SK-N-MC (cell line): ENCODE data around the gene TEX44.

Source experiments
- DNase-seq: peaks from one replicate; pipeline ENCODE4 v3.0.0-alpha.2; 2011; ENCODE audit warnings: low read depth, low spot score
- H3K27ac ChIP-seq: fragments of 200-600 bp; sonication (generic); 2 replicates; pipeline ENCODE4 v1.5.1; 2016; ENCODE audit warnings: mixed run types
- H3K36me3 ChIP-seq: fragments of 200-600 bp; sonication (generic); 2 replicates; pipeline ENCODE4 v1.6.1; 2017; ENCODE audit warnings: antibody characterized with exemption, low read length, mixed read lengths; ENCODE audit not compliant: insufficient read depth
- H3K4me3 ChIP-seq: fragments of 200-600 bp; sonication (generic); 2 replicates; pipeline ENCODE4 v1.5.1; 2016
- H3K9ac ChIP-seq: fragments of 200-600 bp; sonication (generic); 2 replicates; pipeline ENCODE4 v1.8.0; 2017; ENCODE audit warnings: mixed run types, mixed read lengths; ENCODE audit not compliant: insufficient read length
- H3K9me3 ChIP-seq: fragments of 200-600 bp; sonication (generic); 2 replicates; pipeline ENCODE4 v1.6.1; 2017; ENCODE audit warnings: low read depth, mild to moderate bottlenecking, antibody characterized with exemption, low read length, moderate library complexity, mixed read lengths
- EZH2 ChIP-seq: fragments of 200-600 bp; sonication (generic); IDR thresholded peaks from one replicate; pipeline ENCODE4 v1.6.1; 2017; ENCODE audit warnings: antibody characterized with exemption
- FOXP2 ChIP-seq: optimal IDR thresholded peaks from 2 replicates; pipeline ENCODE3; 2011; ENCODE audit warnings: mild to moderate bottlenecking, moderate library complexity; ENCODE audit not compliant: insufficient read depth; ENCODE audit errors: extremely low read length, control extremely low read depth
- POLR2AphosphoS5 ChIP-seq: IDR thresholded peaks from 2 replicates; pipeline ENCODE4 v1.6.1; 2012; ENCODE audit warnings: mild to moderate bottlenecking, low read depth, low read length, borderline replicate concordance

The TEX44 gene

DNA sequence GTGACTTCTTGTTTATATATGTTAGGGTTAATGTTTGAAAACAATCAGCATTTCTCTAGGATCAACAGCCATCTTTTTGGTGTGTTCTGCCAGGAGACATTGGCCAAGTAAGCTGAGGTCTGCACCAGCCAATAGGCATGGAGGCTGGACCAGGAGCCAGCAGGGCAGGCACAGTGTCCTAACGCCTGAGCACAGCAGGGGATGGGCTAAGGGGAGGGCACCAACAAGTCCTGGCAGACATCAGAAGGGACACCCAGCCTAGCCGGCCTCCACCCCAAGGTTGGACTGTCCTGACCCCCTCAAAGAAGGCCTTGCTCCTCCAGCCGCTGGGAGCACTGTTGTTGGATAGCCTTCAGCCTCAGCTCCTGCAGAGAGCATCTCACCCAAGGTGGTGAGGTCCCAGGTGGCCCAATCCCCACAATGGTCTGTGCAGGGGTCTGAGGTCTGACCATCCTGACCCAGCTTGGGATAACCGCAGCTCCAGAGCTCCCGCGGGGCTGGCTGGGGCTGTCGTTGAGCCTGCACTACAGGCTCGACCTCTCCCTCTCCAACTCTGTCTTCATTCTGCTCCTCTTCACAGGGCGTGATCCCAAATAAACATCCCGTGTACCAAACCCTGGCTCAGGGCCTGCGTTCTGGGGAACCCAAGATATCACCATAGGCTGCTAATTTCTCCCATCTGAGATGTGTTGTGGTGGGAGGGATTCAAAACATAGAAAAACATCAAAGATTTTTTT, 8.1 kb downstream of the TEX44 start:
- Histone ChIP-seq H3K9ac (peak overlapping the region; percentile 11), H3K36me3 (no peaks in the 10 kb centered on the region), H3K9me3 (no peaks in the 10 kb centered on the region), H3K27ac (no peak overlapping the region), H3K4me3 (no peak overlapping the region)
- TF ChIP-seq FOXP2: no peak
- TF ChIP-seq EZH2: no peak
- no peak for TF ChIP-seq POLR2AphosphoS5
- DNase-seq: no peak

DNA sequence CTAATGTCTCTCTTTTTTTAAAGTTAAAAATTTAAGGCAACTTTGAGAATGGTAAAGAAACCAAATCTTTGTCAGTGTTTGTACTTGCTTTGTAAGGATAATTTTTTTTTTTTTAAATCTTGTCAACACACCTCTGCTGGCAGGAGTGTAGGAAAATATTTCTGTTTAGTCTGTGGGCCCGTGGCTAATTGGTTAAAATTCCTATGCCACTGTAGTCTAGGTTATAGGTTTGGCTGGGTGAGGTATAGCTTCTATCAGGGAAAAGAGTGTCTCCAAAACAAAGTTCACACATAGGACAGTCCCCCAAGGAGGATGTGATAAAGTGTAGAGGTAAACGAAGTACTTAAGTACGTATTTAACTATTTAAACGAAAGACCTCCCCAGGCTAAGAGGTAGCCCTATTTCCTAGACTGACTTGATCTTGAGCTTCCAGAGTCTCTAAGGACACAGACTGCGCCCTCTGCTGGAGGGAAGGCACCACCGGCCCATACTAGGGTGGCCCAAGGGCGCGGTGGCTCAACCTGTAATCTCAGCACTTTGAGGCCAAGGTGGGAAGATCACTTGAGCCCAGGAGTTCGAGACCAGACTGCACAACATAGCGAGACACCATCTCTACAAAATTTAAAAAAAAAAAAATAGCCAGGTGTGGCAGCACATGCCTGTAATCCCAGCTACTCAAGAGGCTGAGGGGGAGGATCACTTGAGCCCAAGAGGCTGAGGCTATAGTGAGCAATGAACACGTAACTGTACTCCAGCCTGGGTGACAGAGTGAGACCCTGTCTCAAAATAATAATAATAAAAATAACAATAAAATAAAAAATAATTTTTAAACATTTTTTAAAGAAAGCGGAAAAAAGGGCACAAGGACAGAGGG, 8.9 kb downstream of the TEX44 start:
- no peak overlapping the region for H3K27ac ChIP-seq
- H3K36me3 ChIP-seq: no peaks in the 10 kb centered on the region
- DNase-seq: peak; percentile 51
- H3K9me3 ChIP-seq: no peaks in the 10 kb centered on the region
- TF ChIP-seq FOXP2 (no peak), POLR2AphosphoS5 (no peak), EZH2 (no peak)
- no peak overlapping the region for H3K4me3 ChIP-seq
- H3K9ac ChIP-seq: peak overlapping the region; percentile 11

DNA sequence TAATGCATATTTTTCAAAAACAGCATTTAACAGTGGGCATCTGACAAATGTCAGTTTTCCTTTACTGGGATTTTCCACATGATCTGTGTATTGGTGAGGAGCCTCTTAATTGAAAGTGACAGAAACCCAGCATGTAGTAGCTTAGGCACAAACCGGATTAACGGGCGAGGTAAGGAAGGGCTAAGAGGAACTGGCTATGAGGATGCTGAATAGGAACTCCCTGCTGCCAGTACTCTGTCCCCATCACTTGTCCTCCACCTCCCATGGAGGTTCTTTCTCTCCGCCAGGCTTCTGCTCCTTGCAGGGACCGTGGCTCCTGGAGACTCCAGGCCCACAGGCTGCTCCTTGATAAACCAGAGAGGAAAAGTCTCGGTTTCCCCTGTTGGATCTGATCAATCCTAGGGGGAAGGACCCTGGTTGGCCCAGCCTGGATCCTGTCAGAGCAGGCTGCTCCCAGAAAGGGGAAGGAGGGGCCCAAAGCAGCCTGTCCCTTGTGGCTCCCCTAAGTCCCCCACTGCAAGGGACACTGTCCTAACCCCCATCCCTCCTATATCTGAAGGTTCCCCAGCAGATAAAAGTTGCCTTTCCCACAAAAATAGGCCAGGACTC, 10.3 kb downstream of the TEX44 start:
- TF ChIP-seq EZH2 (no peak), POLR2AphosphoS5 (no peak), FOXP2 (no peak)
- H3K27ac ChIP-seq: no peak overlapping the region
- no peaks in the 10 kb centered on the region for H3K9me3 ChIP-seq
- no peak overlapping the region for H3K4me3 ChIP-seq
- no peak for DNase-seq
- no peaks in the 10 kb centered on the region for H3K36me3 ChIP-seq
- no peak overlapping the region for H3K9ac ChIP-seq

DNA sequence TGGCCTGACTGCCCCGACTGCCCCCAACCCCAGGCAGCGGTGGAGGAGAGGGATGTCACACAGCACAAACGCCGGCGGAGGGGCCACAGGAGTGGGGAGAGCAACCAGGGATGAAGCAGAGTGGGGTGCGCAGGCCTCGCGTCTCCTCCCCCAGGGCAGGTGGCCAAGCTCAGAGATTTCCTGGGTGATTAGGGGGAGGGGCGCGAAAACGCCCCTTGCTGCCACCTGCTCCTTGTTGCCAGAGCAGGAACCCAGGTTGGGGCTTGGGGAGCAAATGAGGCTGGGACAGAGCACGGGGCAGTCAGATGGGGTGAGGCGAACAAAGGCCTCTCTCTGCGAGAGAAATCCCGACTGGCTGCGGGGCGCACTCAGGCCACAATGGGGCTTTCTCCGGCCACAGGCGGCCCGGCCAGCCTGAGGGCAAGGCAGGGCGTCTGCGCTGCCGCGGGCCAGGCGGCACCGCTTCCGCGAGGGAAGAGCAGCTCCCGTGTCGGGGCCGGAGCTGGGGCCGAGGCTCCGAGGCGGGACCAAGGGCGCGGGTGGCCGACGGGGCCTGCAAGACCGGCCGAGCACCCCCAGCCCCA, 11.5 kb downstream of the TEX44 start:
- Histone ChIP-seq H3K4me3 (peak overlapping the region; percentile 59), H3K36me3 (no peaks in the 10 kb centered on the region), H3K9ac (no peak overlapping the region), H3K9me3 (no peaks in the 10 kb centered on the region), H3K27ac (no peak overlapping the region)
- TF ChIP-seq FOXP2 (no peak), POLR2AphosphoS5 (no peak), EZH2 (no peak)
- no peak for DNase-seq

DNA sequence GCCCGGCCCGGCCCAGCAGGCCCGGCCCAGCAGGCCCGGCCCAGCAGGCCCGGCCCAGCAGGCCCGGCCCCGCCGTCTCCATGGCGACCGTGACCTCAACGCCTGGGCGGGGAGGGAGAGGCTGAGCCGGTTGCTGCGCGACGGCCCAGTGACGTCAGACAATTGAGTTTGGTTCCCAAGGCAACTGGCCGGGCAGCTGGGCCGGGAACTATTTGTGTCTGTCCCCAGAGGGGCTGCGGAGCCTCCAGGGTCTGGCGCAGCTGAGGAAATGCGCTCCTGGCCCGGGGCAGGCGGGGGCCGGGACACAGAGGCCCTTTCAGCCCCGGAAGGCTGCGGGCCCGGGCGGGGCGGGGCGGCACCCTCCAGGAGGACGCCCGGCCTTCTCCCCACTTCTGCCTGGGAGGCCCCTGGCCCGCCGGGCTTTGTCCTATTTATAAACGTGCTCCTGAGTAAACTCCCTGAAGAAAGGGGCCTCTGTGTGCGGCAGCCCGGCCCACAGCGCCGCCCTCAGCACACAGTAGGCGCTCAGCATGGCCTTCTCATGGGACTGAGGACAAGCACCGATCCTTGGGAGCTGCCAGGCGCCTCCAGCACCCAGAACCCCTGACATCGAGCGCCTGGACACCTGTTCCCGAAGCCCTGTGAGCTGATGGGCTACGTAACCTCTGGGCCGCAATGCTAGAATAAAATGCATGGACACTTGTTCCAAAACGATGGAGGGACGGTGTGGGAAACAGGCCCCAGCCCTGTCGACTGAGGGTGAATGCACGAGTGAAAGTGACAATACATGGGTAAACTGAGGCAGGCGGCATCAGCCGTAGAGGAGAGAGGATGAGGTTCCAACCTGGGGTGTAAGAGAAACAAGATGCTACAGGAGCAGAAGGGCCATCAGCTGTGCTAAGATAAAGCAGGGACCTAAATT, 12.3 kb downstream of the TEX44 start:
- peak; percentile 48 for DNase-seq
- H3K9me3 ChIP-seq: no peaks in the 10 kb centered on the region
- peak overlapping the region; percentile 59 for H3K4me3 ChIP-seq
- H3K9ac ChIP-seq: no peak overlapping the region
- H3K27ac ChIP-seq: no peak overlapping the region
- H3K36me3 ChIP-seq: no peaks in the 10 kb centered on the region
- TF ChIP-seq EZH2 (no peak), FOXP2 (no peak)

DNA sequence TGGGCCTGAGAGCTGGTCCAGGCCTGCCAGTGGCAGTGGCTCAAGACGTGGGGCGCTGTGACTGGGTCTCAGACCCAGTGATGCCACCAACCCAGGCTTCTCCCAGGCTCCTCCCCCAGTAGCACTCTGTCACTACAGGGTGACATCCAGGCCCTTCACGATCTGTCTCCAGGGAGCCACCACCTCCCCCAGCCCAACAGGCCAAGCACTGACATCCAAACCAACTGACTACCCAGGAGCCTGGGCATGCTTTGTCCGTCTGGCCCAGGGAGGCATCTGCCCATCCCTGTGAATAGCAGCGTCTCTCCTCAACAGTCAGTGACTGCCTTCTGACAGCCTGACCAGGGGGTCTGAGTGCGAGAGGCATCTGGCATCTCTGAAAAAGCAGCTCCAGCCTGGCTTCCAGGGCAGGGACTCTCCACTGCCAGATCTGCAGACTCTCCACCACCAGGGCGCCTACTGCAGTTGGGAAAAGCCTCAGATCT, 13.0 kb downstream of the TEX44 start:
- no peaks in the 10 kb centered on the region for H3K9me3 ChIP-seq
- H3K4me3 ChIP-seq: no peak overlapping the region
- H3K9ac ChIP-seq: no peak overlapping the region
- H3K36me3 ChIP-seq: no peaks in the 10 kb centered on the region
- DNase-seq: no peak
- TF ChIP-seq EZH2 (no peak), POLR2AphosphoS5 (no peak)
- no peak overlapping the region for H3K27ac ChIP-seq

DNA sequence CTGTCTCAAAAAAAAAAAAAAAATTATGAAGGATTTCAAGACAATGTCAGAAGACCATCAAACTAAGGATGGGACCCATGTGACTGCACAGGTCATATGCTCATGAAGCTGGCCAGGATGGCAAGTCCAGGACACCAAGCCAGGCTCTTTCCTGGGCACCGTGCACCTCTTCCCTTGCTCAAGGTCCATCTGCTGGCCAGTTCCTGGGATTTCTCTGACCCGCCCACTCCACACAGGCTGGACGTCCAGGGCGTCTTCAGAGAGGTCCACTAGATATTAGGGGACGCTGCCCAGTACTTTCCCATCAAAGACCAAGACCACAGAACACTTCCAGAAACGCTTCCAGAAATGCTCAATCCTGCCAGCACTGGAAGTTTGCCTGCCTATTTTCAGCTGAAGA, 14.3 kb downstream of the TEX44 start:
- DNase-seq: no peak
- no peaks in the 10 kb centered on the region for H3K36me3 ChIP-seq
- H3K9me3 ChIP-seq: no peaks in the 10 kb centered on the region
- no peak overlapping the region for H3K9ac ChIP-seq
- H3K27ac ChIP-seq: no peak overlapping the region
- H3K4me3 ChIP-seq: no peak overlapping the region
- TF ChIP-seq POLR2AphosphoS5: no peak
- no peak for TF ChIP-seq EZH2
- no peak for TF ChIP-seq FOXP2
